DMS153 (cell line): ENCODE measurements around the gene TLR6.
"Not testable (repeated sequence)": the region's sequence is repeated elsewhere in the genome, so short reads cannot be mapped to it uniquely, and the experiment has no call there.

ENCODE experiments used
- DNase-seq: peaks from one replicate; lab custom pipeline; 2025; lab: John Stamatoyannopoulos, UW

TLR6 gene

GRCh38 chr4:38785041-38785790 lies 71.4 kb downstream of the TLR6 start:
- no peak for DNase-seq

GRCh38 chr4:38784141-38784540 lies 72.5 kb downstream of the TLR6 start:
- no peak for DNase-seq

- no peak for DNase-seq
These were observed 73.5 kb downstream of the TLR6 start for GRCh38 chr4:38783109-38783460.

GRCh38 chr4:38782452-38783108 lies 74.0 kb downstream of the TLR6 start, which contains the start of gene TLR10:
TLR10 (minus strand) TSS chr4:38782990; CDS start chr4:38775590, 7,400 bp downstream.
- no peak for DNase-seq

- no peak for DNase-seq
These were observed 74.8 kb downstream of the TLR6 start for GRCh38 chr4:38781854-38782261.

- no peak for DNase-seq
These were observed 75.7 kb downstream of the TLR6 start for GRCh38 chr4:38780833-38781484.

GRCh38 chr4:38779790-38780189 lies 76.8 kb downstream of the TLR6 start:
- no peak for DNase-seq

GRCh38 chr4:38777925-38778324 lies 78.7 kb downstream of the TLR6 start:
- DNase-seq: not testable (repeated sequence)

GRCh38 chr4:38775326-38775725 lies 81.3 kb downstream of the TLR6 start:
- no peak for DNase-seq

GRCh38 chr4:38774181-38774955 lies 82.2 kb downstream of the TLR6 start:
- no peak for DNase-seq
